Ecto neural progenitor cell (in vitro differentiated cells): Measurements from ENCODE around the gene HTRA2.
A peak's percentile ranks its signal among the peaks of the same experiment; 100 is the strongest.

Source experiments
- DNase-seq: peaks from one replicate; pipeline ENCODE4 v3.0.0-alpha.2; 2018; ENCODE audit warnings: low spot score

HTRA2 gene

DNA sequence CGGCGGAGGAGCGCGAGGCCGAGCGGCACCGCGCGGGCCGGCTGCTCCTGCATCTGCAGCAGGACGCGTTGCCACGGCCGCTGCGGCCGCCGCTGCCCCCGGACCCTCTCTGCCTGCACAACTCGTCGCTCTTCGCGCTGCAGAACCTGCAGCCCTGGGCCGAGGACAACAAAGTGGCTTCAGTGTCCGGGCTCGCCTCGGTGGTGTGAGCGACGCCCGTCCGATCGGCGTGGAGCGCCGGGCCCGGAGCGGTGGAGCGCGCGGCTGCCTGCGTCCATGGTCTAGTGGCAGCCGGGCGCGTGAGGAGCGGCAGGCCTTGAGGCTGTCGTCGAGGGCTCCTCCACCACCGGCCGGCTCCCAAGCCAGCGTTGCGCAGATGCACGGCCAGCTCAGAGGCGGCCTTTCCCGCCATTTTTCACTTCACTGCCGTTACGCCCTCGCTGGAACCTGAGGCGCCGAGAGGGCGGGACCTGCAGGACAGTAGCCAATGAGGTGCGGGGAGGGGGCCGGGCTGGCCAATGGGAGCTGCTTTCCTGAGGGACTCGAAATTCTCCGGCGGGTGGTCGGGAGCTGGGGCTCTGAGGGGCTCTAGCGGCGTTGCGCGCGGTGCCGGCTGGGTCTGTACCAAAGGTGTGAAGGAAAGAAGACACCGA, 13.6 kb upstream of the HTRA2 start:
- peak; percentile 82 for DNase-seq

DNA sequence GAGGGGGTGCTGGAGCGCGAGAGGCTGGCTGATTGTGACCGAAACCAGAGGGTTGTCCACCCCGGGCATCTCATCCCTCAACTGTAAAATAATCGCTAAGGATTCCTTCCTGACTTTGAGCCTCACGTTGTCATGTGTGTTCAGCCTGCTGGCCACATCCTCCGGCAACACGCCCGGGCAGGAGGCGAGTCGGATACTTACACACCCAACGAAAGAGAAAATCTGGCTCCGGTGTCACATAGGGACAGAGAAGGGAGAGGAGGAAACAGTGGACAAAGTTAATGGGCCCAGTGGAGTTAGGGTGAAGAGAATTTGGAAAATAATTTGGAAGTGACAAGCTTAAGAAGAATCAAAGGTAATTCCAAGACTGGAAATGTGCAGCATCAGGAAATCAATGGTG, 13.1 kb upstream of the HTRA2 start:
- no peak for DNase-seq

DNA sequence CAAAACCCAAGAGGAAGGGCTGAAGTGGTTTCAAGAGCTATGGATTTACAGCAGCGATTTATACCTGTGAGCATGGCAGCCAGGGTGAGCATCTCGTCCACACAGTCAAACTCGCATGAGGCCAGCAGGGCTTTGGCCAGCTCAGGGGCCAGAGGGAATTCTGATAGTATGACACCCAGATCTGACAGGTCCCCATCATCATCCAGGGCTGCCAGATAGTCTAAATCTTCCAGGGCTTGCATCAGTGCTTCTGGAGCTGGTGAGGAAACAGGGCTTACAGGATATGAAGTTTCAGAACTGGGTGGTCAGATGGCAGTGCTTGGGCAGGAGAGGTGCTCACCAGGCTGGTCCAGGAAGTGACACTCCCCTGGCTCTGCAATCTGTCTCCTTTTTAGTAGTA, 7.2 kb upstream of the HTRA2 start:
- DNase-seq = no peak

DNA sequence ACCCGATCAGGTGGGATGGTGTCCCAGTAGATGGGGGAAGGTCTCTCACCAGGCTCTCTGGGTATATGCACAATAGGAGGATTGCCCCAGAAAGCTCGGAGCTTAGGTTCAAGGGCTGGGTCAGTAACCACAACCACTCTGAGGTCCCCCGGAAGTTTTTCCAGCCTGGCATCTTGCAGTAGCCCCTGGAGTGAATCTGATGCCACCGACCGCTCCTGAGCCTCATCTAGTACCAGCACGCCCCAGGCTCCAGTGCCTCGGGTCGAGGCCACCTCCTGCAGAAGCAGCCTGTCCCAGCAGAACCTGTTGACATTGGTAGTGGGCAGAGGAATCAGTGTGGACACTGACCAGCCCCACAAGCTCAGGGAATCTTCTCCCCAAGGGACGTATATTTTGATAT, 5.7 kb upstream of the HTRA2 start:
- no peak for DNase-seq

DNA sequence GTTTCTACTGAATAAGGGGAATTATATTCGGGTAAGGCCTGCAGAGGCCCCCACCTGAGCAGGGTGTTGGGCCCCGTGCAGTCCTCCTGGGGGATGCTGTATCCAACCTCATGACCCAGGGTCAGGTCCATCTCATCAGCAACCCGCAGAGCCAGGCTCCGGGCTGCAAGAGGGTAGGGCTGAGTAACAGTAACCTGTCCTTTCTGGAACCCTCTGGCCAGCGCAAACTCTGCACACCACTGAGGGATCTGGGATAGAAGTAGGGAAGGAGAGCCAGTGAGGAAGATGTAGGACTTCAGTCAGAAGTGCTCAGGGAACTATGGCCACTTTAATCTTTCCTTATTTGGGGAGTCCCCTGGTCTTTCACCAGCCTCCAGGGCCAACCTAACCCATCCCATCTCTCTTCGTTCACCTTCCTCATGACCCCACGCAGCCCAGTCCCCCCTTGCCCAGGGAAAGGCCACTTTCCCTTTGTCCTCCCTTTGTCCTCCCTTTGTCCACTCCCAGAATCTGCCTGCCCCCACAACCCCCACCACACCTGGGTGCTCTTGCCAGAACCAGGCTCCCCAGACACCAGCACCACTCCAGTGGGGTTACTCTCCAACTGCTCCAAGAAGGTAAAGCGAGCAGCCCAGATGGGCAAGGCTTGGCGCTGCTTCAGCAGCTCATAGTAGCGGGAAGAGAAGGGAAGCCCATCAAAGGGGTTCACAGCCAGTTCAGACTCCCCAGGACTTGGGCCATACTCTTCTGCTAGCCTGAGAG, 4.6 kb upstream of the HTRA2 start:
- DNase-seq = no peak

DNA sequence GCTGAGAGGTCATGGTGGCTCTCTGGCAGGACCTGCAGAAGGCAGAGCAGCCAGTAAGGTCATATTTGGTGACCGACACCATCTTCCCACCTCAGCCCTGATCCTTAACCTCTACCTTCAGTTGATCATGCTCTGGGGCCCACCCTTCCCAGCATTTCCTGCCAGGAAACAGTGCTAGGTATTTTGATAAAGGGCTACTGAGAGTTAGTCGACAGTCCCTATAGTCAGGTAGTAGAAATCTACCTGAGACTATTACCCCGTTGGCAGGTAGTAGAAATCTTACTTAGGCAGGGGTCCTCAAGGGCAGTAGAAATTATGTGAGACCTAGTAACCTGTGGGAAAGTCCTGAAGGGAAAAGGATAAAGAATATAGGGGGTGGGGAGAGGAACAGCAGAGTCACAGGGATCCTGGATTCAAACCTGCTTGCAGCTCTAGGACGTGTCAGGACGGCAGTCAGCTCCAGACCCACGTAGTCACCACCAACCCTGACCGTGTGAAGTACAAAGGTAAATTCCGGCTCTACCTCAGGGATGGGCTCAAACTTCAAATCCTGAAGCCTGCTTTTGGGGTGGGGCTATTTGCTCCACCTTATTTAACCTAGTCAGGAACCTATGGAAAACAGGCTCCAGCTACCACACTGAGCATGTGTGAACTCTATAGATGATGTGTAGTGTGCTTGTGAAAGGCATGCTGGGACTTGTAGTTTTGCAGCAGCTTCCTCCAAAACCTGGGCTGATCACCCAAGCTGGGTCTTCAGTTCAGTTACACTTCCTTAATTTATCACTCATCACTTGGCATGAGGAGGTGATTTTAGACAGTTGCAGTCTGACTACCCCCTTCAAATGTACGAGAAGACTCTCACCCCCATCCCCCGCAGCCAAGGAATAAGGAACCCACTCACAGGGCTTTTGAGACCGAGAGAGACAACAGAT, 3.8 kb upstream of the HTRA2 start, which contains the start of gene DQX1:
Gene DQX1, minus strand, starts transcription at position 515 of the 932 bp plus-strand sequence. Its CDS starts 502 bp downstream, at position 13.
- DNase-seq = no peak

DNA sequence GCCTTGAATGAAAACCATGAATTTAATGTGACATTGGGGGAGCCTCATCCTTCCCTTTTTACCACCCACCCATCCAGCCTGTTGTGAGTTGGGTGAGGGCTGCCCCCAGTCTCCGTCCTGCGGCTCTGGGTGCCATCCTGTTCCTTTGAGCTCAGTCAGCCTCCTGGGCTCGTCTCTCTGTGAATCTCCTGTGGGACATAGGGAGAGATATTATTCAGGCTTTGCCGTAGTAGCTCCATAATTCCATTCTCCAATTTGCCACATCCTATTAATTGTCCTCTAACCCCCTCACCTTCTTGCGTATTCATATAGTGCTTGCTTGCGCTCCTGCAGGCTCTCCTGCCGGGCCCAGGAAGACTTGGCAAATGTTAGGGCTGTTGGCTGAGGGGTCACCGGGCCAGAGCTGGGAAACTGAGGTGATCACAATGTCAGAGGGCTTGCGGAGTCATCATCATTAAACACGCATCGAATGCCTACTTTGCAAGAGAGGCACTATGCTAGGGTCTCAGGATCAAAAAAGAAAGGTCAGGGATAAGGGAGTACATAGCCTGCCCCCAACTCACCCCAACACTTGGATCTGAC, 3.0 kb upstream of the HTRA2 start:
- DNase-seq = no peak

DNA sequence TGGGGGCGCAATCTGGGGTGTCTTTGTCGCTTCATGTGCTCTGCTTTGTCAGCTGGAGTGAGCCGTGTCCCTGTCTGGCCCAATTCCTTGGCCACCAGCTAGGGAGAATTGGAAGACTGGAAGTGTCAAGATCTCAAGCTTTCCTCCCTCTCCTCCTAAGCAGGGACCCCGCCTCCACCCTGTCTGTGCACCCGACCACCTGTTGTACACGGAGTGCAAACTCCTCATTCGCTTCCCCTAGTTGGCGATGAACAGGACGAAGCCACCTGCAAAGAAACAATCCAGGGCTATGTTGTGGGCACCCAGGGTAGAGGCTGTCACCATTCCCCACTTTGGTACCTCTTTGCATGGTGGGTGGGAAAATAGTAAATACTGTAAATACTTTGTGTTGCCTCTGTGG, 2.0 kb upstream of the HTRA2 start:
- DNase-seq = no peak

DNA sequence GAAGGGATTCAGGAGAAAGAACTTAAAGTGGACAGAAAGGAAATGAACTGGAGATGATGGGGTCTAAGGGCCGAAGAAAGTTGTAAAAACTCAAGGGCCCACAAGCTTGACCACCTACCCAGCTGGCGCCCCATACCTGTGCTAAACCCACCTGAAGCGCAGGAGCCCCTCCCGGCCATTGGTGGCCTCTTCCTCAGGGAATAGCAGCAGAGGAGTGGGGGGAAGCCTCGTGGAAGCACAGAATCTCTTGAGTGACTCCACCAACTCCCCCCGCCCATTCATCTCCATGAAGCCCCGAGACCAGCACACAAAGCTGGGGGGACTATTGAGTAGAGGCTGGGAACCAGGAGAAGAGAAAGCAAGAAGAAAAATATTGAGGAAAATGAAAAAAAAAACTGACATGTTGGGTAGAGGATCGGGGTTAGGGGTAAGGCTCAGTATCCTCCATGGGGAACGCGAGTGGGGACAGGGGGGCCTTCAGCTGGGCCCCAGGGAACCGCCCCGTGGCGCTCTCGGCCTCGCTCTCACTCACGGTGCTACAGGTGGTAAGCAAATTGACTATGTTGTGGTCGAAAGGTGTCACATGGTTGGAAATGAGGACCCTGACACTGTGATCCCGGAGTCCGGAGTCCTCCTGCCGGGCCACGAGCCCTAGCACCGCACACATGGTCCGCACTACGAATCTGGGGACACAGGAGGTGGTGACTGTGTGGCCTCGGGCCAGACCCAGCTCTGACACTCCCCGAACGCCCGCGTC, 955 bp upstream of the HTRA2 start:
- DNase-seq = no peak

DNA sequence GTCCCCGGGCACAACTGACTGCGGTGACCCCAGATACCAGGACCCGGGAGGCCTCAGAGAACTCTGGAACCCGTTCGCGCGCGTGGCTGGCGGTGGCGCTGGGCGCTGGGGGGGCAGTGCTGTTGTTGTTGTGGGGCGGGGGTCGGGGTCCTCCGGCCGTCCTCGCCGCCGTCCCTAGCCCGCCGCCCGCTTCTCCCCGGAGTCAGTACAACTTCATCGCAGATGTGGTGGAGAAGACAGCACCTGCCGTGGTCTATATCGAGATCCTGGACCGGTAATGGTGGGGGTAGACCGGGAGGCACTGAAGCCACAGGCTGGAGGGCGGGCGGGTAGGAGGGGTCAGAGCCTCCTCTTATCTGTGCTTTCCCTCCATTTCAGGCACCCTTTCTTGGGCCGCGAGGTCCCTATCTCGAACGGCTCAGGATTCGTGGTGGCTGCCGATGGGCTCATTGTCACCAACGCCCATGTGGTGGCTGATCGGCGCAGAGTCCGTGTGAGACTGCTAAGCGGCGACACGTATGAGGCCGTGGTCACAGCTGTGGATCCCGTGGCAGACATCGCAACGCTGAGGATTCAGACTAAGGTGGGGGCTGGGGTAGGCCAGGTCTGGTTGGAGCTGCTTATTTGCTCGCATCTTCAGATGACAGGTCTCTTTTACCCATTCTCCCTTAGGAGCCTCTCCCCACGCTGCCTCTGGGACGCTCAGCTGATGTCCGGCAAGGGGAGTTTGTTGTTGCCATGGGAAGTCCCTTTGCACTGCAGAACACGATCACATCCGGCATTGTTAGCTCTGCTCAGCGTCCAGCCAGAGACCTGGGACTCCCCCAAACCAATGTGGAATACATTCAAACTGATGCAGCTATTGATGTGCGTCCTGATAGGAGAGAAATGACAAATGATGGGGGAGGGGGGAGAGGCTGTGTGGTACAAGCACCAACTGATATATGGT, 780 bp downstream of the HTRA2 start:
- no peak for DNase-seq

DNA sequence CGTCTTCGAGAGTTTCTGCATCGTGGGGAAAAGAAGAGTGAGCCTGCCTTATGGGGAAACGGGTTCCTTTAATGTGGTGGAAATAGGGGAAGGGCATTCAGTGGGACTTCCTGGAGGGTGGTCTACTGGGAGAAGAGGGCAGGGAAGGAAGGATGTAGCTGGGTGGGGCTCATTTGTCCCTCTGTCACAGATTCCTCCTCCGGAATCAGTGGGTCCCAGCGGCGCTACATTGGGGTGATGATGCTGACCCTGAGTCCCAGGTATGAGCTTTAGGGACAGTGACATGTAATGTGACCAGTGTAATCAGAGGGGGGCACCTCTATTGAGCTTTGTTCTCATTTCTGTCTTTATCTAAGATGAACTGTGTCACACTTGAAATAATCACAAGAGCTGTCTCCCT, 1.9 kb downstream of the HTRA2 start:
- no peak for DNase-seq

DNA sequence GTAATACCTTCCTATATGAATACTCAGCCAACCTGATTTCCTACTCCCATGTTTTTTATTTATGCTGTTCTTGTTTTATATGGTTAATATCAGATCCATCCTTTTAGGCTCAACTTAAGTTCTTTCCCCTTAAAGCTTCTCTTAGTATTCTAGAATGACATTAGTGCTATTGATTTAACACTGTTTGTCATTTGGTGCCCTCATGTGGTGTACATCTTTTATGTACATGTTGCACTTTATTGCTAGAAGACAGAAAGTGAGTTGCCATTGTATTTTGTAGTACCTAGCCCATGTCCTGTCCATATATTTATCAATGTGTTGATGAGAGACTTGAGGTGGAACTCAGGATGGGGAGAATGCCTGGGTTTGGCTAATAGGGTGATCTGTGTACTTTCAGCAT, 2.5 kb downstream of the HTRA2 start:
- DNase-seq = no peak

DNA sequence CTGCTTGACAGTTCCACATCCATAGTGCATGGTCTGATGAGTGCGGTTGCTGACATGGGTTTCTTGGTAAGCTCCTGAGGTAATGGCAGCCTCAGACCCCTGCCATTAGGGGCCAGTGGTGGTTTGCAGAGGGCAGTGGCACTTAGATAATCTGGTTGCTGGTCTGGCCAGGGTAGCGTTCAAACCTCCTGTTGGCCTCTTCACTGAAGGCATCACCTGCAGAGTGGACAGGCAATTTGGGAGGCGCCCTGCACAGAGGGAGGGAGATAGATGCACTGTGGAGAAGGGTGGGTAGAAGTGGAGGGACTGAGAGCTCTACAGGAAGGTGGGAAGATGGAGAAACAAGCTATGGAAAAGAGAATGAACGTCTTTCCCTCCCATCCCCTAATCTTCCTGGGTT, 3.7 kb downstream of the HTRA2 start:
- DNase-seq = no peak

DNA sequence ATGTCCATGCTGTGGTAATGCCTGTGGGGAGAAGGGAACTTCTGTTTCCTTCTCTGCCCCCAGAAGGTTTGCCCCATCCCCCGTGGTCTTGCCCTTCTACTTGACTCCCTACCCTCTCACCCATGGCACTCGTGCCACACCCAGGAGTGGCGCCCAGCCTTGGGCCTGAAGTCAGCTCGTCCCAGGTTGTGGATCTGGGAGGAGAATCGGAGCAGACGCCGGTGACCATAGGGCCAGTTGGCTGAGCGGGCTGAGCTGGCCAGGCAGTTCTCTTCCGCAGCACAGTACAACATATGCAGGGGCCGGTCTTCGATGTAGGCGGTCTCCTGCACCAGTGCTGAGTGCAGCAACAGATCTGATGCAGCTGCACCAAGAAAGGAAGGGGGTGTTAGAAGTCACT, 4.7 kb downstream of the HTRA2 start:
- no peak for DNase-seq

DNA sequence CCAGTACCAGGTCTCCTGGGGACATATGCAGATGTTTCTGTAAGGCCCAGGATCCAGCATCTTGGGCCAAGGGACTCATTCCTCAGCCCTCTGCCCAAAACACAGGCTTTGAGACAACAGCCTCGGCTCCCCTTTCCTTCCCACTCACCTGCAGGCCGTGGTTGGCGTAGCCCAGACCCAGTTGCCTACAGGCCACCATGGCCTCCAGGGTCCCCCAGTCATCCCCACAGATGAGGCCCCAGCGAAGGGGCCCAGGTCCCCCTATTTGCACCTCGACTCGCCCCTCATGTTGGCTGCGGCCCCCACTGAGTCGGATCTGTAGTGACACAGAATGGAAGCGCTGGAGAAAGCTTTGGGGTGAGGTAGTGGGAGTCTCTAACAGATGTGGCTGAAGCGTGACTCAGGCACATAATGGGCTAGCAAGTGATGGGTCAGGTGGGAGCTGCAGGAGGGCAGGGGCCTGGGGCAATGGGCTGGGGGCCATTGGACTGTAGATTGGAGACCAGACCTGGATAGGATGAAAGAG, 5.8 kb downstream of the HTRA2 start:
- DNase-seq = no peak

DNA sequence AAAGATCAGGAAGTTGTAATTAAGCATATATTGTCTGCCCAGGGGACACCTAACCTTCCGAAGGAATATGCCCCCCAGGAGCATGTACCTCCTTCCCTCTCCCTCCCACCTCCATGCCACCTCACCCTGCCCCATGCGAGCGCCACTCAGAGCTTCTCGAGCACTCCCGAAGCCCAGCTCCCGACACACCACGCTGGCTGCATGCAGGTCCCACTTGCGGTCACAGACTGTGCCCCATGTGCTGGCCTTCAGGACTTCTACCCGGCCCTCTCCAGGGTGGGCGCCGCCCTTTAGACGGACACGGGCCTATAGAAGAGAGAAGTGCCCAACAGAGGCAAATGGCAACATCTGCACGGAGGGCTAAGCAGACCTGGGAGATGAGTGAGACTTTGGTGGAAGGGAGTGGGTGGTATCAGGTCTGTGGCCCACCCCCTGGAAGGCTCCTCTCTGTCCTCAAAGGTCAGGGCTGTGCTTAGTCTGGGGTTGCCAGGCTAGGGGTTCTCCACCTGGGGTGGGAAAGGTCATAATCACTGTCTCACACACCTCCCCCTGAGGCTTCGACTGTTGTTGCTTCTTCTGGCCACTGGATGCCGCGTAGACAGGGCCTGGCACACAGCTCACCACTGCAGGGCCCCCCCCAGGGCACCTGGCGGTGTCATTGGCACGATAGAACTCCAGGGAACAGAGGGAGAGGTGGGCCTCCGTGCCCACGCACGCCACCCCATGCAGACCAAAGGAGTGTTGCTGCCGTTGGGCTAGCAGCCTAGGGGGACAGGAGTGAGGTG, 6.6 kb downstream of the HTRA2 start:
- no peak for DNase-seq

DNA sequence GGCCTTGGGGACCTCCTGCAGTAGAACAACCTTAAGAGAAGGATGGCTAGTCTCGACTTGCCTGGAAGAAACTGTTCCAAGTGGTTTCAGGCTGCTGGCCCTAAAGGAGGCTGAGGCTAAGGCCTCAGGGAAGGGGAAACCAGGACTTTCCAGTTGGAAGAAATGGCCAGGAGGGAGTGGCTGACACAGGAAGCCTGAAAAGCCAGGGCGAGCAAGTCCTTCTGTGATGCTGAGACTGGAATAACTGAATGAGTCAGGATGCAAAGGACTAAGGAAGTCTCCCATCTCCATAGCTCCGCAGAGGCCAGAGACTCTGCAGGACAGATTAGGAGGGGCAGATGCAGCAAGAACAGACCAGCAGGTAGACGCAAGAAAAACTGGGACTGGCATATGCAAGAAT, 7.4 kb downstream of the HTRA2 start:
- DNase-seq = no peak

DNA sequence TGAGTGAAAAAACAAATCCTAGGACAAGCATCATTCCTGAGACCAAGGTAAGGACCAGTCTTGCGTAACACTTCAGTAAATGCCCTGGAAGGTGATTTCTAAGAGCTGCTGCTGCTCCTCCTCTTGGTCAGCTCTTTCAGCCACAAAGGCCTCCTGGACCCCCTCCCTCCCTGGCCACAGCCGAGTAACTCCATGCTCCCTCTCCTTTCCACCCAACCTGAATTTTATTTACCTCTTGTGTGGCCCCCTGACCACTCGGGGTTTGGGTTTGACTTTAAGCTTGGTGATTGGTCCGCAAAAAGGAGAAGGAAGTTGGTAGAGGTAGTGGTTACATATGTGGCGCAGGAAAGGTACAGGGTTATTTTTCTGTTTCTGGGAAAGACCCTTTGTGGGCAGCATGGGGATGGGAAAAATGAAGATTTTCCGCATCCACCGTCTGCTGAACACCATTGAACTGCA, 9.2 kb downstream of the HTRA2 start:
- DNase-seq = no peak

DNA sequence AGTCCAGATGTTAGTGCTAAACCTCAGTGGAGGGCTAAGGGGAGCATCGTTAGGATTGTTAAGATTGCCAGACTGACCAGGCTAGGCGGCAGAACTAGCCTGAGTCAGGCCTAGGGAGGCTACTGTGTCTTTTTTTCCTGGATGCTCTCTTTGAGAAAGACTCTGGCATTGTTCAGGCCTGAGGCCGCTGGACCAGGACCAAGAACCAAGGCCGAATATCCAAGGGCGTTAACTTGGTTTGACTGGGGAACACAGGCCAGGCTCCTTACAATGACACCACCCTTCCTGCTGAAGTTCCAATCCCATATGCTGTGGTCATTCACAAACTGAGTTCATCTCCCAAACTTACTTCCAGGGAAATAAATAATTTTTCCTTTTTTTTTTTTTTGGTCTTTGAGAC, 10.6 kb downstream of the HTRA2 start:
- no peak for DNase-seq
